ENCODE measurements around the gene IFT43. TPM values are rescaled to one million over a fixed set of nuclear protein-coding genes. Genes with fewer than 3 reads are reported as not detected.

Gene IFT43
- total RNA-seq, 1 experiment from 2014 or later, result 98.8 TPM

DNA sequence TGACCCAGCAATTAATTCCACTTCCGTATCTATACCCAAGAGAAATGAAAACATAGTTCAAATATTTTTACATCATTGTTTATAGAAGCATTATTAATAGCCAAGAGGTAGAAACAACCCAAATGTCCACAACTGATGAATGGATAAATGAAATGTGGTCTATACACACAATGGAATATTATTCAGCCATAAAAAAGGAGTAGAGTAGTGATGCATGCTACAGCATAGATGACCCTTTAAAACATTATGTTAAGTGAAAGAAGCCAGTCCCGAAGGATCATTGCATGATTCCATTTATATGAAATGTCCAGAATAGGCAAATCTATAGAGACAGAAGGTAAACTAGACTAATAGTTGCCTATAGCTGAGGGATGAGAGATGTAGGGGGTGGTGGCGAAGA is 33.1 kb upstream of the IFT43 start:
- intact Hi-C loops (cut with micrococcal nuclease; ENCODE audit: unreplicated experiment), result no loop called here
- H3K9me2 ChIP-seq (ENCODE audit: insufficient read depth), result no peaks in the 10 kb centered on the region
- no peaks in the 10 kb centered on the region for H3K9me3 ChIP-seq (ENCODE audit: insufficient read depth, low read depth)
- DNase-seq, result no peak
- no peaks in the 10 kb centered on the region for H3K36me3 ChIP-seq (ENCODE audit: low read depth)
- TF ChIP-seq, protein P1, sequence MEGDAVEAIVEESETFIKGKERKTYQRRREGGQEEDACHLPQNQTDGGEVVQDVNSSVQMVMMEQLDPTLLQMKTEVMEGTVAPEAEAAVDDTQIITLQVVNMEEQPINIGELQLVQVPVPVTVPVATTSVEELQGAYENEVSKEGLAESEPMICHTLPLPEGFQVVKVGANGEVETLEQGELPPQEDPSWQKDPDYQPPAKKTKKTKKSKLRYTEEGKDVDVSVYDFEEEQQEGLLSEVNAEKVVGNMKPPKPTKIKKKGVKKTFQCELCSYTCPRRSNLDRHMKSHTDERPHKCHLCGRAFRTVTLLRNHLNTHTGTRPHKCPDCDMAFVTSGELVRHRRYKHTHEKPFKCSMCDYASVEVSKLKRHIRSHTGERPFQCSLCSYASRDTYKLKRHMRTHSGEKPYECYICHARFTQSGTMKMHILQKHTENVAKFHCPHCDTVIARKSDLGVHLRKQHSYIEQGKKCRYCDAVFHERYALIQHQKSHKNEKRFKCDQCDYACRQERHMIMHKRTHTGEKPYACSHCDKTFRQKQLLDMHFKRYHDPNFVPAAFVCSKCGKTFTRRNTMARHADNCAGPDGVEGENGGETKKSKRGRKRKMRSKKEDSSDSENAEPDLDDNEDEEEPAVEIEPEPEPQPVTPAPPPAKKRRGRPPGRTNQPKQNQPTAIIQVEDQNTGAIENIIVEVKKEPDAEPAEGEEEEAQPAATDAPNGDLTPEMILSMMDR (conservative IDR thresholded peaks at IDR 0.05), result no peak
- TF ChIP-seq EZH2 (IDR thresholded peaks at IDR 0.05; ENCODE audit: low read depth), result no peak
- H2AFZ ChIP-seq, result no peak overlapping the region
- H3K4me1 ChIP-seq (replicated peaks; ENCODE audit: insufficient read depth), result no peaks in the 10 kb centered on the region
- ChIA-PET POLR2A (ENCODE audit: unreplicated experiment) (no interaction called here), CTCF (no interaction called here)
- H3F3A ChIP-seq (ENCODE audit: insufficient read depth, low read depth), result no peaks in the 10 kb centered on the region
- H3K4me3 ChIP-seq, result no peak overlapping the region
- H3K27ac ChIP-seq, result no peak overlapping the region
- no peaks in the 10 kb centered on the region for H4K20me1 ChIP-seq (ENCODE audit: insufficient read depth)
- H3K79me2 ChIP-seq (ENCODE audit: low read depth), result no peaks in the 10 kb centered on the region
- no peak overlapping the region for H3K4me2 ChIP-seq
- BruUV-seq (replicated peaks), result no TSS peak
- H3K27me3 ChIP-seq (ENCODE audit: insufficient read depth, low read depth), result no peaks in the 10 kb centered on the region

DNA sequence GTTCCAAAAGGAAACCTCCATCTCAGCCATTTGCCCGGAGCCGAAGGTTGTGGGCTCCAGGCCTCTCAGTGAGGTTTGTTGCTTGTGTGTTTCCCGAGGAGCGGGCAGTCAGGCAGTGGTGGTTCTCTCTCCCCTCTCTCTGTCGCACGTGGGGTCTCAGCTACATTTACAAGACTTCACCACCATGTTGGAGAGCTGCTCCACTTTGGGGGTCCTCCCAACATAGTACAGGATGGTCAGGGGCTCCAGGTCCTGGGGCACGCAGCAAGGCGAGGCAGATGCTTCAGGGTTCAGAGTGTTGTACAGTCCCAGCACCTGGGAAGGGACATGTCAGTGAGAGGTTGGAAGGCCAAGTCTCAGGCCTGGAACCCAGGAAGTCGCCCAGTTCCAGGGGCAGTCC is 26.5 kb upstream of the IFT43 start:
- TF ChIP-seq, protein P1 (conservative IDR thresholded peaks at IDR 0.05), result no peak
- Histone ChIP-seq H3K27ac (no peak overlapping the region), H3K4me3 (no peak overlapping the region), H3K79me2 (ENCODE audit: low read depth) (no peaks in the 10 kb centered on the region), H4K20me1 (ENCODE audit: insufficient read depth) (no peaks in the 10 kb centered on the region), H3K9me2 (ENCODE audit: insufficient read depth) (no peaks in the 10 kb centered on the region), H3F3A (ENCODE audit: insufficient read depth, low read depth) (no peaks in the 10 kb centered on the region), H2AFZ (no peak overlapping the region), H3K36me3 (ENCODE audit: low read depth) (no peaks in the 10 kb centered on the region), H3K4me2 (no peak overlapping the region), H3K9me3 (ENCODE audit: insufficient read depth, low read depth) (no peaks in the 10 kb centered on the region), H3K27me3 (ENCODE audit: insufficient read depth, low read depth) (no peaks in the 10 kb centered on the region), H3K4me1 (replicated peaks; ENCODE audit: insufficient read depth) (no peaks in the 10 kb centered on the region)
- intact Hi-C loops (cut with micrococcal nuclease; ENCODE audit: unreplicated experiment), result no loop called here
- ChIA-PET CTCF (no interaction called here), POLR2A (ENCODE audit: unreplicated experiment) (no interaction called here)
- no TSS peak for BruUV-seq (replicated peaks)
- DNase-seq, result no peak

DNA sequence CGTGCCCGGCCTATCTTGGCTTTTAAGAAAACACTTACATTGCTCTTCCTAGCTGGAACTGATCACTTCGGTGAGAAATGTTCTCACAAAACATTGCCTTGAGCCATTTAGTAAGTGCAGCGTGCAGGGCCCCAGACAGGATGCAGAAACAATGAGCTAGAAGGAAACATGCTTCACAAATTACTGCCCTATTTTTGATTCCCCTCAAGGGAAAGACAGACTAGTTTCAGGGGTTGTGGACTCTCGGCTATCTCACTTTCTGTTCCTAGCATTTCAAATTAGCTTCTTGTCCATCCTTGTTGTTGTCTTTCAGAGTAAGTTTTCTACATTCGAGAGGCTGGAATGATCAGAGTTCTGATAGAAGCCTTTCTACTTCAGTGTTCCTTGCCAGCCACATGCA is 25.3 kb upstream of the IFT43 start:
- H3K4me1 ChIP-seq (replicated peaks; ENCODE audit: insufficient read depth), result no peaks in the 10 kb centered on the region
- no peak for TF ChIP-seq EZH2 (IDR thresholded peaks at IDR 0.05; ENCODE audit: low read depth)
- TF ChIP-seq, protein P1 (conservative IDR thresholded peaks at IDR 0.05), result no peak
- no peak overlapping the region for H2AFZ ChIP-seq
- no peak overlapping the region for H3K4me2 ChIP-seq
- no peak for DNase-seq
- no peaks in the 10 kb centered on the region for H3K9me3 ChIP-seq (ENCODE audit: insufficient read depth, low read depth)
- no peaks in the 10 kb centered on the region for H4K20me1 ChIP-seq (ENCODE audit: insufficient read depth)
- H3K27me3 ChIP-seq (ENCODE audit: insufficient read depth, low read depth), result no peaks in the 10 kb centered on the region
- ChIA-PET POLR2A (ENCODE audit: unreplicated experiment) (no interaction called here), CTCF (interaction anchor here (0.6 to 0.7 kb wide), 2 partner anchors 25 to 1100 kb away, joined by 5 to 6 read pairs; partner anchors contain the start of gene IFT43)
- H3K79me2 ChIP-seq (ENCODE audit: low read depth), result no peaks in the 10 kb centered on the region
- H3K27ac ChIP-seq, result no peak overlapping the region
- H3K4me3 ChIP-seq, result no peak overlapping the region
- H3K36me3 ChIP-seq (ENCODE audit: low read depth), result no peaks in the 10 kb centered on the region
- intact Hi-C loops (cut with micrococcal nuclease; ENCODE audit: unreplicated experiment), result no loop called here
- BruUV-seq (replicated peaks), result no TSS peak
- H3K9me2 ChIP-seq (ENCODE audit: insufficient read depth), result no peaks in the 10 kb centered on the region
- H3F3A ChIP-seq (ENCODE audit: insufficient read depth, low read depth), result no peaks in the 10 kb centered on the region

All from PC-9 (cell line).